ENCODE measurements around the gene PTEN.

GRCh38 chr10:87869773-87870551 is 6.5 kb downstream of the PTEN start:
- TF ChIP-seq, protein P1, sequence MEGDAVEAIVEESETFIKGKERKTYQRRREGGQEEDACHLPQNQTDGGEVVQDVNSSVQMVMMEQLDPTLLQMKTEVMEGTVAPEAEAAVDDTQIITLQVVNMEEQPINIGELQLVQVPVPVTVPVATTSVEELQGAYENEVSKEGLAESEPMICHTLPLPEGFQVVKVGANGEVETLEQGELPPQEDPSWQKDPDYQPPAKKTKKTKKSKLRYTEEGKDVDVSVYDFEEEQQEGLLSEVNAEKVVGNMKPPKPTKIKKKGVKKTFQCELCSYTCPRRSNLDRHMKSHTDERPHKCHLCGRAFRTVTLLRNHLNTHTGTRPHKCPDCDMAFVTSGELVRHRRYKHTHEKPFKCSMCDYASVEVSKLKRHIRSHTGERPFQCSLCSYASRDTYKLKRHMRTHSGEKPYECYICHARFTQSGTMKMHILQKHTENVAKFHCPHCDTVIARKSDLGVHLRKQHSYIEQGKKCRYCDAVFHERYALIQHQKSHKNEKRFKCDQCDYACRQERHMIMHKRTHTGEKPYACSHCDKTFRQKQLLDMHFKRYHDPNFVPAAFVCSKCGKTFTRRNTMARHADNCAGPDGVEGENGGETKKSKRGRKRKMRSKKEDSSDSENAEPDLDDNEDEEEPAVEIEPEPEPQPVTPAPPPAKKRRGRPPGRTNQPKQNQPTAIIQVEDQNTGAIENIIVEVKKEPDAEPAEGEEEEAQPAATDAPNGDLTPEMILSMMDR (IDR thresholded peaks at IDR 0.05): no peak
- TF ChIP-seq POLR2A (IDR thresholded peaks at IDR 0.05): no peak

All from adrenal gland (tissue), 5 donors.